ENCODE measurements around the gene NQO2. TPM values are rescaled to one million over a fixed set of nuclear protein-coding genes. Genes with fewer than 3 reads are reported as not detected.
"Not testable (repeated sequence)": the region's sequence is repeated elsewhere in the genome, so short reads cannot be mapped to it uniquely, and the experiment has no call there.

Gene NQO2
- total RNA-seq, 1 donor from 2014 or later, result 35.0 TPM

DNA sequence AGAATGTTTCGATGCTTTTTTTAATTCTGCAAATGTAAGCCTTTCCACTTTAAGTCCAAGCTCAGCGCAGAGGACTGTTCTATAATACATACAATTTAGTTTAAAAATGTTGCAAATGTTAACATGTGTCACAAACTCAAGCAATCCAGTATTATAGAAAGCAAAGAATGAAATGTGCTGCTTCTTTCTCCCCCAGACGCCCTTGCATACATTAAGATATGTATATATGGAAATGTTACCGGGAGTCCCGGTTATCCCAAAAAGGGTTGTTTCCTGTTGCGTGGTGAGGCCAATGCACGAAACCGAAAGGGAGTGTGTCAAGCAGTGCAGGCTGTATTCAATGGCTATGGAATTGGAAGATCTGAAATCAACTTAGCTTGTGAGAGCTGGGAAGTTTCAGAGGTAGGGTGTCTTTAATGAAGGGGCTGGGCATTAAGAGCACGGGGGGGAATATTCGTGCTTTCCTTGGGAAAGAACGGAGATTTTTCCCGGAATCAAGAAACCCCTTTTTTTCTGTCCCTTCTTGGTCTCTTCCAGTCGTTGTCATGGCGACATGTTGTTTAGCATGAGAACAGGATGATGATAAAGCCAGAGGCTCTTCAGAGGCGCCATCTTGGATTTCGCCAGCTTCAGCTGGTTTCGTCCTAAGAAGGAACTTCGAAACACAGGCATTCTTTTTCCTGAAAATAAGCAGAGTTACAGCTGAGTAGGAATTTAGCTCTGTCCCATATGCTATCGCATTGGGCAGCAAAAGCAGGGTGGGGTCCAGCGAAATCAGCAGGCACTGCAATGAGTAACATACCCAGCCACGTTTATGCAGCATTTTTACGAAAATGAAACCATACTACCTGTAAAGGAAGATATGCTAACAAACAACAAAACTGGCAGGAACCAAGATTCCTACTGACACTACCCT, 10.1 kb upstream of the NQO2 start:
- DNase-seq (ENCODE audit: low spot score), result peak; percentile 93

DNA sequence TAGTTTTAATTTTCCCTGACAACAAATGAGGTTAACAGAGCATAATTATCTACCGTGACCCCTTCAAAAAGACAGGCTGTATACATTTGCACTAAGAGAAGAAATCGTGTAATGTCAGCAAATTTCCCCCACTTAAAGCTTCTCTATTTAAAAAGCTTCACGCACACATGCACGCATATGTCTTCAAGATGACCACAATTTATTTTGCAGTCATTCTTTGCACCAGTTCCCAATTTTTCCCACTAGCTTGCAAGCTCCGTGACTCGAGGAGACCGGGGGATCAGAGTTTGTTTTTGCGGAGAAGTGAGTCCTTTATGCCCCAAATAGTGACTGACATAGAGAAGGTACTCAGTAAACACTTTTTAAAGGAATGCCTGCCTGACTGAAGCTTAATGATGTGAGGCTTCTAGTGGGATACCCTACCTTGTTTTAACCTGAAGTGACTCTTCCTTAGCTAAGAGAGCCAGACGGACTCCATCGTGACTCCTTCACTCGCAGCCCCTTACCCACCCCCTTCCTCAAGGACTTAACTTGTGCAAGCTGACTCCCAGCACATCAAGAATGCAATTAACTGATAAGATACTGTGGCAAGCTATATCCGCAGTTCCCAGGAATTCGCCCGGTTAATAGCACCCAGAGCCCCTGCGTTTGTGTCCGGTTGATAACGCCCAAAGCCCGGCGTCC, 9.3 kb upstream of the NQO2 start:
- DNase-seq (ENCODE audit: low spot score), result no peak

DNA sequence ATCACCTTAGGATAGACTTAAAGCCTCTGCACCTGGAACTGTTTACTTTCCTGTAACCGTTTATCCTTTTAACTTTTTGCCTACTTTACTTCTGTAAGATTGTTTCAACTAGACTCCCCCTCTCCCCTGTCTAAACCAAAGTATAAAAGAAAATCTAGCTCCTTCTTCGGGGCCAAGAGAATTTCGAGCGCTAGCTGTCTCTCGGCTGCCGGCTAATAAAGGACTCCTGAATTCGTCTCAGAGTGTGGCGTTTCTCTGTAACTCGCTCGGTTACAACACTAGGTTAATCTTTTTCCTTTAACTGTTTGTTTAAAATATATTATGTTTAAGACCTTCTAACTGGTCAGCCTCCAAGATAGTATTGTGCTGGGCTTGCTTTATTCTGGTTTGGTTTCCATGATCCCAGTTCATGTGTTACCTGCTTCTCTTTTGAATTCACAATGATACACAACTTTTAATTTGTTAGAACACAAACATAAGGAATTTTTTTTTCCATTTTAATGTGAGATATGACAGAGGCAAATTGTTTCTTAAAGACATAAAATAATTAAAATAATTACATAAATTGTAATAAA, 8.7 kb upstream of the NQO2 start:
- no peak for DNase-seq (ENCODE audit: low spot score)

DNA sequence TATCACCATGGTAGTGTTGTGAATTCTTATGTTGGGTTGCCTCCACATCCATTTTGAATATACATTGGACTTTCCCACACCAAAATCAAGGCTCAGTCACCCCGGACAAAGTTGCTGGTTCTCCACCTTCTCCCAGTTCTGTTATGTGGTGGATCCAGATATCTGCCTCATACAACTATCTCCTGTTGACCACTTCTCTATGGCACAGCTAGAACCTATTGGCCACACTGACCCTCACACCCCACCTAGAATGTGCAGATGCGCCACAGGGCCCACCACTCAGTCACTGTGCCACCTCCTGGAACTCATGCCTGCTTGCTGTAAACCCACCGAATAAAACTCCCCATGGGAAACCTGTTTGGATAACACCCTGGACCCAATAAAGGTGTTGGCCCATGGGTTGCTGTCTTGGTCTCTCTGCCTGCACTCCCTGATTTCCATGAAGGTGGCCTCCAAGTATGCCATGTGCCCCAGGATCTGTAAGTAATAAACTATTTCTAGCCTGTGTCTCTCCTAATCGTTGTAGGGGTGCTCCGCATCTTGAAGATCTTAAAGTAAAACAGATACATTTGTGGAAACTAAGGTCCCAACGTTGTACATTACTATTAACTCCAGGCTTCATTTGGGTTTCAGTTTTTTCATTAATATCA, 7.2 kb upstream of the NQO2 start:
- DNase-seq (ENCODE audit: low spot score), result no peak

DNA sequence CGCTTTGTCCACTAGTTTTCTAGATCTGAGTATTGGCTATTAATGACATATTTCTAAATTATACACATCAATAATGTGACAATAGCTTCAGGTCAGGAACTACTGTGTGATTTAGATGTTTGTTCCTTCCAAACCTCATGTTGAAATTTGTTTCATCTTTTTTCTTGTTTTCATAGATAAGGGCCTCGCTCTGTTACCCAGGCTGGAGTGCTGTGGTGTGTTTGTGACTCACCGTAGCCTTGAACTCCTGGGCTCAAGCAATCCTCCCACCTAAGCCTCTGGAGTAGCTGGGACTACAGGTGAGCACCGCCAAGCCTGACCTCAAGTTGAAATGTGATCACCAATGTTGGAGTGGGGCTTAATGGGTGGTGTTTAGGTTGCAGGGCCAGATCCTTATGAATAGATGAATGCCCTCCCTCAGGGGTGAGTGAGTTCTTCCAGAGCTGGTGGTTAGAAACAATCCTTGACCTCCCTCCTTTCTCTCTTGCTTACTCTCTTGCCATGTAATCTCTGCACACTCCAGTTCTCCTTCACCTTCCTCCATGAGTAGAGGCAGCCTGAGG, 5.9 kb upstream of the NQO2 start:
- no peak for DNase-seq (ENCODE audit: low spot score)

DNA sequence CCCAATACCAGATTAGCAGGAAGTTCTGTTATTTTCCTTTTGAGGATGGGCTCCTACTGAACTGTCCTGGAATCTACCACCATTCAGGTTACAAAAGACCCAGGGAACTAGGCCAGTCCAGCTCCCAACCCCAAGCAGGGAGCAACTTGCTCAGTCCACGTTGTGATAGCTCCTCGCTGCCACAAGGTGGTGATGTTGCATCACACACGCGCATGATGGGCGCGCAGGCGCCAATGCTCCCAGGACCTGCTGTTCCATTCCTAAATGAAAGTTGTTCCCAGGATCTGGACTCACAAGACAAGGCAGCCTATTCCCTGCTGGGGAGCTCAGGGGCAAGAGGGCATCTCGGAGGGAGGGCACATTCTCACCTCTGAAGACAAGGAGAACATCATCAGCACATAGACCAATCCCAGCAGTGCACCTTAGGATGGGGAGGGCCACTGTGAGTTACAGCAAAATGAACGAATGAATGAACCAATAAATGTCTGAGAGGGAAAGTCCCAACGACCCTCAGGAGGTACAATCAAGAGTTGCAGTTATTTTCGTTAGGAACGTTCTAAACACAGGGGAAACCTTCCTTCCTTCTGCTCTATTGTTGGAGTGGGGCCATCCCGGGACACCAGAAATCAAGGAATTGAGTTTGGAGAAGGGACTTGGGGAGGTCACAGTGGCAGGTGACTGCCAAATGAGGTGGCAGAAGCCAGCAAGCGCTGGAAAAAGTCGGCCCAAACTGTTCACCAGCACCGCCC, 1.3 kb upstream of the NQO2 start:
- DNase-seq (ENCODE audit: low spot score), result not testable (repeated sequence)

DNA sequence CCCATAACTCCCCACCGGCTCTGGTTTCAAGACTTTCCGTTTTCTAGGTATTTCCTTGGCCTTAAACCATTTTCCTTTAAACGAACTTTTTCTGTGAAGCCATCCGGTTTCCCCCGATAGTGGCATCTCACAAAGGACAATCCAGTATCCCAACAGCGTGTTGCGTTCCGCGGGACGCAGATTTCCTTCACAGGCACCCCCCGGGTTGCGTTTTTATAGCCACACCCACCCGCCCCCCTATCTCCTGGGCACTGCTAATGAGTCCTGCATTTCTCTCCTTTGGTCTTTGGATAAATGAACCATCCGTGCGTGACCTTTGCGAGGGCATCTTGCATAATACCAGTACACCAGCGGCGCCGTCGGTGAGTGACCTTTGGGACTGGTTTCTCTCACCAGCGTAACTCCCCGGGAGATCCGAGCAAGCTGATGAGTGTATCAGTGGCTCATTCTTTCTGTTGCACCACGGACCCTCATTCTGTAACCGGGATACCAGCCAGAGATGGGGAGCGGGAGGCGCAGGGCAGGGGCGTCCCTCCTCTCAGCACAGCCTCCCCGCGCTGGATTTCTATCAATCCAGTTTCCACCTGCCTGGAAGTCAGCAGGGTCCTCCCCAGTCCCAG, 586 bp upstream of the NQO2 start:
- peak; percentile 73 for DNase-seq (ENCODE audit: low spot score)

DNA sequence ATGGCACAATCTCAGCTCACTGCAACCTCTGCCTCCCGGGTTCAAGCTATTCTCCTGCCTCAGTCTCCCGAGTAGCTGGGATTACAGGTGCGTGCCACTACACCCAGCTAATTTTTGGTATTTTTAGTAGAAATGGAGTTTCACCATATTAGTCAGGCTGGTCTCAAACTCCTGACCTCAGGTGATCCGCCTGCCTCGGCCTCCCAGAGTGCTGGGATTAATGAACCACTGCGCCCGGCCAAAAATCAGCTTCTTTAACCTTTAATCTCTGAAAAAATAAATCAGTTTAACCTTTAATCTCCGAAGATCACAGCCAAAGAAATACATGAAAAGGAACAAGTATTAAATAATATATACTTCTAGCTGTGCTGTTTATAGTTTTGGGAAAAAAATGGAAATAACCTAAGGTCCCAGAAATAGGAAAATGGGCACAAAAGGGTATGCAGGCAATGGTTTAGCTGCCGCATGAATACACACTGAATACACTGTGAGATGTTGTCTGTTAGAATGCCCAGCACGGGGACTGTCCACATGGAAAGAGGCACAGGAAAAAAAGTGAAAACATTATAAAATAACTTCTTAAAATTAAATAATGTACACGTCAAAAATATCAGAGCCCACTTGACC, 1.6 kb downstream of the NQO2 start:
- no peak for DNase-seq (ENCODE audit: low spot score)

DNA sequence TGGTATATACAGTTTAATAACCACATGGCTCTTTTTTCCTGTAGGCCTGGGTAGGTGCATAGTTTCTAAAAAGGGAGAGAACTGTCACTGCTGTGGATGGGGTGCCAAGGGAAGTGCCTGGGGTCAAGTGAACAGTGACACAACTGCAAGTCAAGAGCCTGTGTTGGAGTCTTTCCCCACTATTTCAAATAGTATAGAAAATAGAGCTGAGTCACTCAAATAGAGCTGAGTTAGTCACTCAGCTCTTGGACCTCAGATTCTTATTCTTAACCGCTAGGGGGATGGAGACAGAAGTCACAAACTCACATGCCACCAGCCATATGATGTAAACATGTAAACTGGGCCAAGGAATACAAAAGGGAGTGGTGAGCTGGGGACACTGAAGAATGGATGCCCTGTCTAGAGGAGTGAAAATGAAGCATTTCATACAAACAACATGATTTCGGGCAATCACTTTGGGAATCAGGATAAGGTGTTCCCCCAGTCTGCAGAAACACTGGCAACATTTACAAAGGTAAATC, 2.1 kb downstream of the NQO2 start:
- DNase-seq (ENCODE audit: low spot score), result no peak

DNA sequence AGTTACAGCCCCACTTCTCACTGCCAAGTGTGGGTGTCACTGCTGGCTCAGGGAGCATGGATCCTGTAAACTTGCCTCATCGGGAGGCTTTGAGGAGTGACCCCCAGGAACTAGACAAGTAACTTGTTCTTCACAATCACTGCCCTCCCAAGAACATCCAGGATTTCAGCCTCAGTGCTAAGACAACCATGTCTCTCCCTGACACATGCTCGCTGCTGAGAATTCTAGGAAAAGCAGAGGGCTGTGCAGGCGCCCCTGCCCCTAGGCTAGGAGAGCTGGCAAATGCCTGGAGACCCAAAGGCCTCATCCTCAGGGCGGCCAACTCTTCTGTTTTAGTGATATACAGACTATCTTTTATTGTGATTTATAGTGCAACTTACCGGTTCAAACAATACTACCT, 3.5 kb downstream of the NQO2 start:
- not testable (repeated sequence) for DNase-seq (ENCODE audit: low spot score)

DNA sequence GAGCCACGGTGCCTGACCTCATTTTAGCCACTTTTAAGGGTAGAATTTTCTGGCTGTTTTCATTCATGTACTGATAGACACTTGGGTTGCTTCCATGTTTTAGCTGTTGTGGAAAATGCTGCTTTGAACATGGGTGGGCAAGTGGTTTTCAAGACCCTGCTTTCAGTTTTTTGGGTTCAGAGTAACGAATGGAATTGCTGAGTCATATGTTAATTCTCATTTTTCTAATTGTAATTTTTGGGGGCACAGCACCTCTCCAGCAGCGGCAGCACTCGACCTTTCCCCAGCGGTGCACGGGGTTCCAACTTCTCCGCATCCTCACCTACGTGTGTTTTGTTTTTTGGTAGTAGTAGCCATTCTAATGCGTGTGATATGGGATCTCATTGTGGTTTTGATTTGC, 5.4 kb downstream of the NQO2 start:
- no peak for DNase-seq (ENCODE audit: low spot score)

DNA sequence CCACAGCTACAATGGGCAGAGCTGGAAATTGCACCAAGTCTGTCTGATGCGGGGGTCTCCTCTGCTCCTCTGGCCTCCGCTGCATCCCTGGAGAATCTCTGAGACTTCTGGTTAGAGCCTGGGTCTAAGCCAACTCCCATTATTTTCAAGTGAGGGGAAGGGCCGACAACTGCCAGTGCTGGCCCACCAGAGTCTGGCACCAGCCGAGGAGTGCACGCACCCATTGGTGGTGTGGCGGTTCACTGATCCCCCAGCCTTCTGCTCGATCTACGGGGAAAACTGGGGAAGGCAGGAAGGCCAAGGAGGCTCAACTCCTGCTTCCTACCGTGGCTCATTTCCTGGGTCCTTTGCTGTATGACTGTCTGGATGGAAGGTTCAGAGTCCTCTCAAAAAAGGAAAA, 6.2 kb downstream of the NQO2 start:
- no peak for DNase-seq (ENCODE audit: low spot score)

DNA sequence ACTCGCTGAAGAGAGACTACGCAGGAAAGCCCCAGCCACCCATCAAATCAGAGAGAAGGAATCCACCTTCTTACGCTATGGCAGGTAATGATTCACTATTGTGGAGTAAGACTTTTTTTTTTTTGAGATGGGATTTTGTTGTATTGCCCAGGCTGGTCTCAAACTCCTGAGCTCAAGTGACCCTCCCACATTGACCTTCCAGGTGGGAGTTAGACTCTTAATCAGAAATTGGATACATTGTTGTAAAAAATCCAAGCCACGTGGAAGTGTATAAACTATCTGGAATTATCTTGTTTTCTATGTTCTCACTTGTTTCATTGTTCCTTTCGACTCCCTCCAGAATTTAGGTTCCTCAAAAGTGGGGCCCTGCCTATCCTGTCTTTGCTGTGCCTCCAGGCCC, 6.8 kb downstream of the NQO2 start:
- no peak for DNase-seq (ENCODE audit: low spot score)

DNA sequence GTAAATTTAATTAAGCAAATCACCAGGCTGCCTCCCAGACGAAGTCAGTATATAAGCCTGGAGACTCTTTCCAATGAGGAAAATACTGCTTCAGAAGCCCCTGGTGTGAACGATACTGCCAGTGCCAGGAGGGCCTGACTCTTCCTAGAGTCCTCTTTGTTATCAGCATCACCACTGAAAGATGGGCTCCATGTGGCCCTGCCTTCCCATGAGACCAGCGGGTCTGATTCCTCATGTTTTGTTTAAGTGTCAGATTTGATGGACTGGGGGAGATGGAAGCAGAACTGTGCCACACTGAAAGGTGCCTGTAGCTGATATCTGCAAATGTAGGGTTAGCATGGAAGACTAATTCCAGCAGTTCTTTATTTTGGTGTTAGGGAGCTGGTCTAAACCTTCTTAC, 7.9 kb downstream of the NQO2 start:
- no peak for DNase-seq (ENCODE audit: low spot score)

DNA sequence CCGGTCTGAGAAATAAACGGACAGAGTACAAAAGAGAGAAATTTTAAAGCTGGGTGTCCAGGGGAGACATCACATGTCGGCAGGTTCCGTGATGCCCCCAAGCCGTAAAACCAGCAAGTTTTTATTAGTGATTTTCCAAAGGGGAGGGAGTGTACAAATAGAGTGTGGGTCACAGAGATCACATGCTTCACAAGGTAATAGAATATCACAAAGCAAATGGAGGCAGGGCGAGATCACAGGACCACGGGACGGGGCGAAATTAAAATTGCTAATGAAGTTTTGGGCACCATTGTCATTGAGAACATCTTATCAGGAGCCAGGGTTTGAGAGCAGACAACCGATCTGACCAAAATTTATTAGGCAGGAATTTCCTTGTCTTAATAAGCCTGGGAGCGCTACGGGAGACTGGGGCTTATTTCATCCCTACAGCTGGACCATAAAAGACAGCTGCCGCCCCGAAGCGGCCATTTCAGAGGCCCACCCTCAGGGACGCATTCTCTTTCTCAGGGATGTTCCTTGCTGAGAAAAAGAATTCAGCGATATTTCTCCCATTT, 9.1 kb downstream of the NQO2 start:
- DNase-seq (ENCODE audit: low spot score), result not testable (repeated sequence)

DNA sequence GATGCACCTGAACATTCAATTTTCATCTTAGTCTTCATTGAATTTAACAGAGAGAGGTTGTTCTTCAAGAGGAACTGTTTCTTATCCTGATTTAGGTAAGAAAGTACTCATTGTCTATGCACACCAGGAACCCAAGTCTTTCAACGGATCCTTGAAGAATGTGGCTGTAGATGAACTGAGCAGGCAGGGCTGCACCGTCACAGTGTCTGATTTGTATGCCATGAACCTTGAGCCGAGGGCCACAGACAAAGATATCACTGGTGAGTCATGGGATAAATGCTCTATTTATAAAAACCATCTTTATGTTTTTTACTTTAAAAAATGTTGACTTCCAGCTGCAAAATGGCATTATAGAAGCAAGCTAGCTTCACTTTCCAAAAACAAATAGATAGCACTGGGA, 10.2 kb downstream of the NQO2 start:
- no peak for DNase-seq (ENCODE audit: low spot score)

DNA sequence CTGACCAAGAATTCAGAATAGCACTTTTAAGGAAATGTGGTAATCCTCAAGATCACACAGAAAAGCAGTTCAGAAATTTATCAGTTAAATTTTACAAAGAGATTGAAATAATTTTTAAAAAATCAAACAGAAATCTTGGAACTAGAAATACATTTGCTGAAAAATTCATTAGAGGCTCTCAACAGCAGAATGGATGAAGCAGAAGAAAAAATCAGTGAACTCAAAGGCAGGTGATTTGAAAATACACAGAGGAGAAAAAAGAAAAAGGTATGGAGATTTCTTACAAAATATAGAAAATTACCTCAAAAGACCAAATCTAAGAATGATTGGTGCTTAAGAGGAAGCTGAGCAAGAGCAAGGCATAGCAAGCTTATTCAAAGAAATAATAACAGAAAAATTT, 11.5 kb downstream of the NQO2 start:
- no peak for DNase-seq (ENCODE audit: low spot score)

DNA sequence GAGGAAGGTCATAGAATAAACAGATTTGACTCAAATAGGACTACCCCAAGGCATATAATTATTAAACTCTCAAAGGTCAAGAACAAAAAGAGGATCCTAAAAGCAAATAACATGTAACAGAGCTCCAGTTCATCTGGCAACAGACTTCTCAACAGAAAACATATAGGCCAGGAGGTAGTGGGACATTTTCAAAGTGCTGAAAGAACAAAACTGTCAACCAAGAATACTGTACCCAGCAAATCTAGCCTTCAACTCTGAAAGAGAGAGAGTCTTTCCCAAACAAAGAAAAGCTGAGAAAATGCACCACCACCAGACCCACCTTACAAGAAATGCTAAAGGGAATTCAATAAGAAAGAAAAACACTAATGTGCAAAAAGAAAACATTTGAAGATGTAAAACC, 11.9 kb downstream of the NQO2 start:
- DNase-seq (ENCODE audit: low spot score), result no peak

DNA sequence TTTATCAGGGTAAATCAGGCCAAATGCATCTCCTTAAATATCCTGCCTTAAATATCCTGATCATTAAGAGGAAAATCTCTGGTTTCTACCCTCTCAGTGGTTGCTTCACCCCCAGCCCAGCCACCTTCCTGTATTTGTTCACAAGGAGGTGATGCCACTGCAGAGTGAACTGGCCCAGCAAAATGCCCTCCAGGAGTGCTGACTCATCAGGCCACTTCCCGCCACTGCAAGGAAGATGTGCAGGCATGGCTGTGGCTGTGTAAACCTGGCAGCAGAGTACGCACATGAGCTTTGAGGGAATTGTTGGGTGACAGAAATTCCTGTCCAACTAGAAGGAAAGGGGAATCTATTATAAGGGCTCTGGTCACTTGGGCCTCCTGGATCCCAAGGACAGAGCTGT, 13.8 kb downstream of the NQO2 start:
- no peak for DNase-seq (ENCODE audit: low spot score)

All from mucosa of gallbladder (tissue), 1 donor.